GM23338 (cell line): ENCODE measurements around the gene ANAPC5.

ENCODE experiments used
- CREB1 ChIP-seq: fragments of 250-450 bp; sonication (Bioruptor Pico); IDR thresholded peaks from 2 replicates; pipeline ENCODE4 v1.5.0; 2020; ENCODE audit warnings: low read depth, mild to moderate bottlenecking, moderate library complexity
- EZH2 ChIP-seq: fragments of 200-600 bp; sonication (generic); IDR thresholded peaks from one replicate; pipeline ENCODE4 v1.8.0; 2017; ENCODE audit warnings: antibody characterized with exemption, mild to moderate bottlenecking, low read depth; ENCODE audit not compliant: unreplicated experiment
- EZH2phosphoT487 ChIP-seq: fragments of 200-600 bp; sonication (generic); IDR thresholded peaks from one replicate; pipeline ENCODE4 v1.8.1; 2018; ENCODE audit warnings: antibody characterized with exemption; ENCODE audit not compliant: unreplicated experiment
- JUNB ChIP-seq: IDR thresholded peaks from one replicate; pipeline ENCODE4 v1.6.1; 2016; ENCODE audit warnings: antibody characterized with exemption; ENCODE audit not compliant: unreplicated experiment
- POLR2AphosphoS5 ChIP-seq: IDR thresholded peaks from 2 replicates; pipeline ENCODE4 v1.6.1; 2016; ENCODE audit warnings: antibody characterized with exemption, low read depth
- STAT1 ChIP-seq: IDR thresholded peaks from one replicate; pipeline ENCODE4 v1.6.1; 2016; ENCODE audit warnings: antibody characterized with exemption; ENCODE audit not compliant: unreplicated experiment
- TF ChIP-seq, protein P1 (sequence below), 2 experiments: fragments of 200-600 bp in 1 of 2; sonication (generic) in 1 of 2; conservative IDR thresholded peaks; 2 replicates each; pipeline versions ENCODE4 v1.5.1 to v1.6.1; 2016 to 2017; ENCODE audit warnings: antibody characterized with exemption in 2 of 2, low read depth in 2 of 2, mild to moderate bottlenecking in 2 of 2, moderate library complexity in 1 of 2
- TF ChIP-seq, protein P2 (sequence below): IDR thresholded peaks from one replicate; pipeline ENCODE4 v1.6.1; 2018; ENCODE audit warnings: antibody characterized with exemption; ENCODE audit not compliant: unreplicated experiment

DNA sequence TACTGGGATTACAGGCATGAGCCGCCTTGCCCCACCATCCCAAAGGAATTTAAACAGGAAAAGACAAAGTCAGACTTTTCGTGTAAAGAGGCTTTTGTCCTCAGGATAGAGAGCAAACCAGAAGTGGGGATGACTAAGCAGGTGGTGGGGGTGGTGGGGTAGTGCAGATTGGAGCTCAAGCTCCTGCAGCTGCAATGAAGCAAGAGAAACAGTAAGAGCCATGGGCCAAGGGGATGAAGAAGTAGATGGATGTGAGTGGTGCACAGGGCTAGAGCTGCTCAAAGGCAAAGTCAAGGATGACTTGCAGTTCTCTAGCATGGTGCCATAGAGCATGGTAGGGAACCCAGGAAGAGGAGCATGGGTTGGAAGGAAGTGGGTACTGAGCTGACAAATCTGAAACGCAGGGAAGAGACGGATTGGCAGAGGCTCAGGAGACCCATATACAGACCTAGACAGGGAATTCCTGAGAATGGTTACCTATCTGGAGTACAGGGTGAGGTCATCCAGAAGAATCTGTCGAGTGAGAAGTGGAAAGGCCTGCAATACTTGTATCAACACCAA is 36.3 kb upstream of the ANAPC5 start:
- TF ChIP-seq, protein P1, sequence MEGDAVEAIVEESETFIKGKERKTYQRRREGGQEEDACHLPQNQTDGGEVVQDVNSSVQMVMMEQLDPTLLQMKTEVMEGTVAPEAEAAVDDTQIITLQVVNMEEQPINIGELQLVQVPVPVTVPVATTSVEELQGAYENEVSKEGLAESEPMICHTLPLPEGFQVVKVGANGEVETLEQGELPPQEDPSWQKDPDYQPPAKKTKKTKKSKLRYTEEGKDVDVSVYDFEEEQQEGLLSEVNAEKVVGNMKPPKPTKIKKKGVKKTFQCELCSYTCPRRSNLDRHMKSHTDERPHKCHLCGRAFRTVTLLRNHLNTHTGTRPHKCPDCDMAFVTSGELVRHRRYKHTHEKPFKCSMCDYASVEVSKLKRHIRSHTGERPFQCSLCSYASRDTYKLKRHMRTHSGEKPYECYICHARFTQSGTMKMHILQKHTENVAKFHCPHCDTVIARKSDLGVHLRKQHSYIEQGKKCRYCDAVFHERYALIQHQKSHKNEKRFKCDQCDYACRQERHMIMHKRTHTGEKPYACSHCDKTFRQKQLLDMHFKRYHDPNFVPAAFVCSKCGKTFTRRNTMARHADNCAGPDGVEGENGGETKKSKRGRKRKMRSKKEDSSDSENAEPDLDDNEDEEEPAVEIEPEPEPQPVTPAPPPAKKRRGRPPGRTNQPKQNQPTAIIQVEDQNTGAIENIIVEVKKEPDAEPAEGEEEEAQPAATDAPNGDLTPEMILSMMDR (conservative IDR thresholded peaks at IDR 0.05; ENCODE audit: low read depth in 2 of 2): no peak
- TF ChIP-seq EZH2phosphoT487 (no peak), EZH2 (no peak), POLR2AphosphoS5 (no peak), STAT1 (no peak), JUNB (no peak), CREB1 (CRISPR knock-in tag) (no peak)
- TF ChIP-seq, protein P2, sequence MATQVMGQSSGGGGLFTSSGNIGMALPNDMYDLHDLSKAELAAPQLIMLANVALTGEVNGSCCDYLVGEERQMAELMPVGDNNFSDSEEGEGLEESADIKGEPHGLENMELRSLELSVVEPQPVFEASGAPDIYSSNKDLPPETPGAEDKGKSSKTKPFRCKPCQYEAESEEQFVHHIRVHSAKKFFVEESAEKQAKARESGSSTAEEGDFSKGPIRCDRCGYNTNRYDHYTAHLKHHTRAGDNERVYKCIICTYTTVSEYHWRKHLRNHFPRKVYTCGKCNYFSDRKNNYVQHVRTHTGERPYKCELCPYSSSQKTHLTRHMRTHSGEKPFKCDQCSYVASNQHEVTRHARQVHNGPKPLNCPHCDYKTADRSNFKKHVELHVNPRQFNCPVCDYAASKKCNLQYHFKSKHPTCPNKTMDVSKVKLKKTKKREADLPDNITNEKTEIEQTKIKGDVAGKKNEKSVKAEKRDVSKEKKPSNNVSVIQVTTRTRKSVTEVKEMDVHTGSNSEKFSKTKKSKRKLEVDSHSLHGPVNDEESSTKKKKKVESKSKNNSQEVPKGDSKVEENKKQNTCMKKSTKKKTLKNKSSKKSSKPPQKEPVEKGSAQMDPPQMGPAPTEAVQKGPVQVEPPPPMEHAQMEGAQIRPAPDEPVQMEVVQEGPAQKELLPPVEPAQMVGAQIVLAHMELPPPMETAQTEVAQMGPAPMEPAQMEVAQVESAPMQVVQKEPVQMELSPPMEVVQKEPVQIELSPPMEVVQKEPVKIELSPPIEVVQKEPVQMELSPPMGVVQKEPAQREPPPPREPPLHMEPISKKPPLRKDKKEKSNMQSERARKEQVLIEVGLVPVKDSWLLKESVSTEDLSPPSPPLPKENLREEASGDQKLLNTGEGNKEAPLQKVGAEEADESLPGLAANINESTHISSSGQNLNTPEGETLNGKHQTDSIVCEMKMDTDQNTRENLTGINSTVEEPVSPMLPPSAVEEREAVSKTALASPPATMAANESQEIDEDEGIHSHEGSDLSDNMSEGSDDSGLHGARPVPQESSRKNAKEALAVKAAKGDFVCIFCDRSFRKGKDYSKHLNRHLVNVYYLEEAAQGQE: no peak
